ENCODE results near the gene RAB1A.
A peak's percentile ranks its signal among the peaks of the same experiment; 100 is the strongest.
"Not testable (repeated sequence)": the region's sequence is repeated elsewhere in the genome, so short reads cannot be mapped to it uniquely, and the experiment has no call there.

RAB1A gene

DNA sequence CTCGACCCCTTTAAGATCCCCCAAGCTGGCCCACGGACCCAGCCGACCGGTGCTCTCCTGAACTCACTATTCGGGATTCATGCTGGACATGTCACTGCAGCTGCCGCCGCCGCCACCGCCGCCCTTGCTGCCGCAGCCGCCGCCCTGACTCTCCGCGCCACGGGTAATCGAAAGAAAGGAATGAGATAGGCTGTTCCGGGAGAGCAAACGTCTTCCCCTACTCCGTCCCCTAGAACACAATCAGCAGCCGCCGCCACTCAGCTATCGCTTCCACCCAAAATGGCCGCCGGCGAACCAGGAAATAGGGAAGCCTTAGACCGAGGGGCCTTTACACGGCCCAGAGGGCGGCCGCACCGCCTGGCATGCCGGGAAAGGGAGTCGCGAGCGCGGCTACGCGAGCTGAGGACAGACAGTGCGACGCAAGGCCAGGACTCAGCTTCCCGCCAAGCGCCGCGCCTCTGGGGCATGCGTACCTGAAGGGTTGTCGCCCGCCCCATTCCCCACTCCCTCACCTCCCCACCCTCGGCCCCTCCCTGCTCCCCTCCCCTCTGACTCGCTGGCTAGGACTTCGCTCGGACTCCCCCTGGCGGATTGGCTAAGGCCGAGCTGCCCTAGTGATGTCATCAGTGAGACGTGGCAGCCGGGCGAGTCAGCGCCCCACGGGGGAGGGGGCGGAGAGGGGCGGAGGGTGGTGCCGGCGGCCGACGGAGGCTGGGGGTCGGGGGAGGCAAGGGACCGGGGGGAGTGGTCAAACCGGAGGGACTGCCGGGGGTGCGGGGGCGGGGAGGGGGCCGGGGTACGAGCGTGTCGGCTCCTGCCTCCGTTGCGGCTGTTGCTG, at the start of gene RAB1A:
RAB1A (minus strand) TSS at position 281 of the 838 bp plus-strand sequence; CDS start at position 90, 191 bp downstream.
- peak; percentile 98 for DNase-seq (ENCODE audit: low spot score)

DNA sequence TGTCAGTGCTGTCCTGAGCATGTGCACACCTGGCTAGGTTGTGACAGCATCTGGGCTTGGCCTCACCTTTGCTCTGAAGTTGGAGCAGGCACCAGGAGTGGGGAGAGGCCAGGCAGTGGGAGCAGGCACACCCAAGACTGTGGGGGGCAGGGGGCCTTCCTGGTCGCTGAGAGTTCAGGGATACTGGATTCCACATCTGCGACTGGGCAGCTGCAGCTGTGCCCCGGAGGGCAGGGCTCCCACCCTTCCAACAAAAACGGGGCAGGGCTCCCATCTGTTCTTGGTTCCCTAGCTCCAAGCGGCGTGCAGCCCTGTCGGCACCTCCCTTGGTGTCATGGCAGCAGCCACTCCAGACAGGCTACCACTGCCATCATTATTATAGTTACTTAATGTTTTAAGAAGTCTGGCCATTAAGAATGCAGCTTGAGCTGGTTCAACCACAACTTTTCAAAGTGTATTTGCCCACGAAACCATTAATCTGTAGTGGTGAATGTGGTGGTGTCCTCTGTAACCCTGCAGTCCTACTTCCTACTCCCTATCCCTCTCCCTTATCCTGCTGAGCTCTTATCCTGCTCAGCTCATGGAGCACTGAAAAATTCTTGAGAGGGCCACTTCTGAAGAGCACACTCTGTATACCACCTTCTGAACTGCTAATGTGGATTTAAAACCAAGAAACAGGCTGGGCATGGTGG, 48.0 kb upstream of the RAB1A start:
- DNase-seq (ENCODE audit: low spot score) = no peak

DNA sequence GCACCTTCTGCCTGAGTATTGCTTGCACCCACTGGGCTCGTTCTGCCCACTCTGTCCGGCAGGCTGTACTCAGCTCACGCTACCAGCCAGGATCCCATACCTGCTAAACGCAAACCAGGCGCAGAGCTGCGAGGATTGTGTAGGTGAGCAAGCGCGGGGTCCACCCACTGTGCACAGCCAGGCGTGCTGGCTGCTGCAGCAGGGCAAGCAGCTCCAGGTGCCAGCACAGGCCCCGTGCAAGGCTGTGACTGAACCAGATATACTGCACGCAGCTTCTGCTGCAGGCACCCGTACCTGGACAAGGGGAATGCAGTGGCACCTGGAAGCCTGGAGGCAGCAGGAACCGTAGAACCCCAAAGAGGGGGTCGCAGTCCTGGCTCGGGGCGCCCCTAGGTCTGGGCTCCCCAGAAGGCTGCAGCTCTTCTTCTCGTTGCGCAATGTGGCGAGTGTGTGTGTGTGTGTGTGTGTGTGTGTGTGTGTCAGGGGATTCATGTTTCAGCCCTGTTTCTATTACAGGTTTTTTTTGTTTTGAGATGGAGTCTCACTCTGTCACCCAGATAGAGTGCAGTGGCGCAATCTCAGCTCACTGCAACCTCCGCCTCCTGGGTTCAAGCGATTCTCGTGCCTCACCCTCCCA, 46.1 kb upstream of the RAB1A start:
- no peak for DNase-seq (ENCODE audit: low spot score)

DNA sequence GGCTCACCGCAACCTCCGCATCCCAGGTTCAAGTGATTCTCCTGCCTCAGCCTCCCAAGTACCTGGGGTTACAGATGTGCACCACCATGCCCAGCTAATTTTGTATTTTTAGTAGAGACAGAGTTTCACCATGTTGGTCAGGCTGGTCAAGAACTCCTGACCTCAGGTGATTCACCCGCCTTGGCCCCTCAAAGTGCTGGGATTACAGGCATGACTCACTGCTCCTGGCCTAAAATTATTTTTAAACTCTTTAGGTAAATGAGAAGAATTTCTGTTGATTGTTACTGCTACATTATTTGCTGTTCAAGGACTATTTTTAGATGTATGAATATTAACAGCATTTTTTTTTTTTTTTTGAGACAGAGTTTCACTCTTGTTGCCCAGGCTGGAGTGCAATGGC, 44.1 kb upstream of the RAB1A start:
- DNase-seq (ENCODE audit: low spot score) = not testable (repeated sequence)

DNA sequence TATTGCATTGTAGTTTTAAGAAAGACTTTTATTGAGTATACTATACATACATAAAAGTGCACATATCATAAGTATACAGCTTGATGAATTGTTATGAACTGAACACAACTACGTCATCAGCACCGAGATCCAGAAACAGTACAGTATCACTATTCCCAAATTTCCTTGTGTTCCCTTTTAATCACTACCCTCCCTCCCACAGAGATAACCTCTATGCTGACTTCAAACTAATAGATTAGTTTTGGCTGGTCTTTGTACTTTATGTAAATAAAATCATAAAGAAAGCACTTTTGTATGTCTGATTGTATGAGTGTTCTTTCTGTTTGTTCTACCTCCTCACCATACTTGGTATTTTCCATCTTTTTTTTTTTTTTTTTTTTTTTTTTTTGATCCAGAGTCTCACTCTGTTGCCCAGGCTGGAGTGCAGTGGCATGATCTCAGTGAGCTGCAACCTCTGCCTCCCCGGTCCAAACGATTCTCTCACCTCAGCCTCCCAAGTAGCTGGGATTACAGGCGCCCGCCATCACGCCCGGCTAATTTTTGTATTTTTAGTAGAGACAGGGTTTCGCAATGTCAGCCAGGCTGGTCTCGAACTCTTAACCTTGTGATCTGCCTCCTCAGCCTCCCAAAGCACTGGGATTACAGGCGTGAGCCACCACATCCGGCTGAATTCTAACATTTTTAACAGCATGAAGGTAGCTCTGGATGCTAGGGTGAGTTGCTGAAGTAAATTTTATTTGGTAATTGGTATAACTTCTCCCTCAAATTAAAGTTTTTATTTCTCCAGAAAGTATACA, 43.3 kb upstream of the RAB1A start:
- DNase-seq (ENCODE audit: low spot score) = no peak

DNA sequence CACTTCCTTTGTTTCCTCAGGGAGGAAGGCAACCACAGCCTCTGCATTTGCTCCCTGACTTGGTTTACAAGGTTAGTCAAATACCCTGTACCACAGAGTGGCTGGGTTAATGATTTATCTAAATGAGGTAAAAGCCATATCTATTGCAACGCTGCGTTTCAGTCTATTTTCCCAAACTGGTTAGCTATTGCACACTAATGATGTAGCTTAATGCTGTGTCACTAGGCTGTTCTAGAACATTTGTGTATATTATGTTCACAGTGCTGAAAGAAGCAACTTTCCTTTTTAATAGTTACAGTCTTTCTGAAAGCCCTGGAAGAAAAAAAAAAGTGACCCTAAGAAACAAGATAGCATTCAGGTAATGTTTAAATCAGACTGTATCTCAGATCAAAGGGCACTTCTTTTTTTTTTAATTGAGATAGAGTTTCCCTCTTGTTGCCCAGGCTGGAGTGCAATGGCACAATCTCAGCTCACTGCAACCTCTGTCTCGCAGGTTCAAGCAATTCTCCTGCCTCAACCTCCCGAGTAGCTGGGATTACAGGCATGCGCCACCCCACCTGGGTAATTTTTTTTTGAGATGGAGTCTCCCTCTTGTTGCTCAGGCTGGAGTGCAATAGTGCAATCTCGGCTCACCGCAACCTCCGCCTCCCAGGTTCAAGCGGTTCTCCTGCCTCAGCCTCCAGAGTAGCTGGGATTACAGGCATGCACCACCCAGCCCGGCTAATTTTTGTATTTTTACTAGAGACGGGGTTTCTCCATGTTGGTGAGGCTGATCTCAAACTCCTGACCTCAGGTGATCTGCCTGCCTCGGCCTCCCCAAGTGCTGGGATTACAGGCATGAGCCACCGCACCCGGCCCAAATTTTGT, 40.9 kb upstream of the RAB1A start:
- DNase-seq (ENCODE audit: low spot score) = not testable (repeated sequence)

DNA sequence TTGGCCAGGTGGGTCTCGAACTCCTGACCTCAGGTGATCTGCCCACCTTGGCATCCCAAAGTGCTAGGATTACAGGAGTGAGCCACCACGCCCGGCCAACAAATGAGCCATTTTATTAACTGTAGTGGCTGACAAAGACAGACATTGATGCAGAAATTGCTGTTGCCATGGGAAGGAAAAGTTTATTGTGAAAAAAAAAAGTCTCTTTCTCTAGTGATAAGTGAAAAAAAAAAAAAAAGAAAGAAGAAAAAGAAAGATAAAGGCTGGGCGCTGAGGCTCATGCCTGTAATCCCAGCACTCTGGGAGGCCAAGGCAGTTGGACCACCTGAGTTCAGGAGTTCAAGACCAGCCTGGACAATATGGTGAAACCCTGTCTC, 39.8 kb upstream of the RAB1A start:
- no peak for DNase-seq (ENCODE audit: low spot score)

DNA sequence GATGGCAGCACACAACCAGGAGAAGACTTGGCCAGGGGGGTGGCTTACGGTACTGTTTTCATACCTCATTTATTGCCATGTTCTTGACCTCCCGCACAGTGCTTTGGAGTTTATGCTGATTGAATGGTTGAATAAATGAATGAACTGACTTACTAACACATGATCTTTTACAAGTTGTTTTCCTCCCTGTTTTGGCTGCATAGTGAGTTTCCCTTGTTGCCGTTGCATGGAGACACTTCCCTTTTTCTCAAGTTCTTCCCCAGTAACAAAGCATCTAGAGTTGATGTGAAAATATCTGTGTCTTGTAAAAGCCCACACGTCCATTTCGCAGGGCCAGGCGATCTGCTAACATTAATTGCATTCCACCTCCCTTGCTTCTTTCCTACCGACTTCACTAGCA, 35.7 kb upstream of the RAB1A start:
- no peak for DNase-seq (ENCODE audit: low spot score)

DNA sequence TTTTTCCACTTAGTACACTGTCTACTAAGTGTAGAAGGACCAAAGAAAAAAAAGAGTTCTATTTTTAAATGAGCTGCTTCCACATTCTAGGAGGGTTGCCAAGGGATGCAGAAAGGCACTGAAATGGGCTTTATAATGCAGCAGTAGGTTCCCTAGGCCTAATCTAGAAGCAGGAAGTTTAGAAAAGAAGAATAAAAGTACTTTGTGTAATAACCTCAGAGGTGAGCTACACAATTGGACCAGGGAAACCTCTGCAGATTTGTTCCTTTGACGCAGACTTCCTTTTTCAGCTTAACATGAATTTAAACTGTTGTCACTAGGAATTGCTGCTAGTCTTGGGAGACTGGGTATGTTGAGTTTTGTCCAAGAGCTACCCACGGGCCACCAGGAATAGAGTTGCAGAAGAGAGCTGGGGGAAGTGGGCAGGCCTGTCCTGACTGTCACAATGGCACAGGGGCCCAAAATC, 34.6 kb upstream of the RAB1A start:
- DNase-seq (ENCODE audit: low spot score) = no peak

DNA sequence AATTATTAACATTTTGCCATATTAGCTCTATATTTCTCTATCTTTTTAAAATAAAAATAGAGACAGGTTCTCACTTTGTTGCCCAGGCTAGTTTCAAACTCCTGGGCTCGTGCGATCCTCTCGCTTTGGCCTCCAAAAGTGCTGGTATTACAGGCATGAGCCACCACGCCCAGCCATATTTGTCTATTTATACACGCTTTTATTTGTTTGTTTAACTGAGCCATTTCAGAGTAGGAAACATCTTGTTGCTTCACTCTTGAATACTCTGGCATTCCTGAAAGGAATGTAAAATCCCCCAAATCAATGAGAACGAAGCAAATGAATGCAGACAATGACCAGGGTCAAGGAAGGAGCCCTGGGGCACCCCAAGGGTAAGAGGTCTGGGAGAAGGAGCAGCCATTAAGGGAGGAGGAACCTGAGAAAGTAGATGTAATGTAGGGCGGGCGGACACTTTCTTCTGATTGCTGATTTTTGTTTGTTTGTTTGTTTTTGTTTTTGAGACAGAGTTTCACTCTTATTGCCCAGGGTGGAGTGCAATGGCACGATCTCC, 31.7 kb upstream of the RAB1A start:
- DNase-seq (ENCODE audit: low spot score) = no peak

DNA sequence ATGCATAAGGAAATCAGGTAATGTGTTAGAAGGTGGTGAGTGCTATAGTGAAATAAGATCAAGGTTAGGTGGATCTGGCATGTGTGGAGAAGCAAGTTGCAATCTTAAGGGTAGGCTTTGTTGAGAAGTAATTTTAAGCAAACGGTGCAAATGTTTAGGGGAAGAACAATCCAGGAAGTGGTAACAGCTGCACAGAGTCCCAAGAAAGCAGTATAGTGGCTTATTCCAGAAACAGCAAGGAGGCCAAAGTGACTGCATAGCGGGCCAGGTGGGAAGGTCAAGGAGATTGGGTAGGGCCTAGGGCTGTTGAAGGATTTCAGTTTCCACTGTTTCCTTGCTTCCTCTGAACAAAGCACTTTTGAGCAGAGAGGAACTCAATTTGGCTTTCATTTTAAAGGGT, 30.0 kb upstream of the RAB1A start:
- no peak for DNase-seq (ENCODE audit: low spot score)

DNA sequence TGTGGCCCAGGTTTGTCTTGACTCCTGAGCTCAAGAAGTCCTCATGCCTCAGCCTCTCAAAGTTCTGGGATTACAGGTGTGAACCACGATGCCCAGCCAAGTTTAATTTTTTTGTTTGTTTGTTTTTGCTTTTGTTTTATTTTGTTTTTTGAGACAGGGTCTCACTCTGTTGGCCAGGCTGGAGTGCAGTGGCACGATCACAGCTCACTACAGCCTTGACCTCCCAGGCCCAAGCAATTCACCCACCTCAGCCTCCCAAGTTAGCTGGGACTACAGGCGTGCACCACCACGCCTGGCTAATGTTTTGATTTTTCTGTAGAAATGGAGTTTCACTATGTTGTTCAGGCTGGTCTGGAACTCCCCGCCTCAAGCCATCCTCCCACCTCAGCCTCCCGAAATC, 29.4 kb upstream of the RAB1A start:
- DNase-seq (ENCODE audit: low spot score) = no peak

DNA sequence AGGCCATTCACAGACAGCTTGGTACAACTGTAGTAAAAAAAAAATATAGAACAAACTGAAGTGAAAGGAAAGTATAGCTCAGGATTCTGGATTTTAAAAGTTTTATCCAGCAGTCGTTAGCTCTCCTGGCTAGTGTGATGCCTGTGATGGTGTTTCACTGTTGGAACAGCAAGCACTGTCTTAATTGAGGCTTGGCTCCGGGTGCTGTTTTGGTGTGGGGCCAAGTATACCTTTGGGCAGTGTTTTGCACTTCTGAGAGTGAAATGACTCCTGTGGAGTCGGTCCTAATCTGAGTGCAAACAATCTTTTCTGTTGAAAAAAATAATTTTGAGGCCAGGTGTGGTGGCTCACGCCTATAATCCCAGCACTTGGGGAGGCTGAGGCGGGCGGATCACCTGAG, 28.7 kb upstream of the RAB1A start:
- no peak for DNase-seq (ENCODE audit: low spot score)

DNA sequence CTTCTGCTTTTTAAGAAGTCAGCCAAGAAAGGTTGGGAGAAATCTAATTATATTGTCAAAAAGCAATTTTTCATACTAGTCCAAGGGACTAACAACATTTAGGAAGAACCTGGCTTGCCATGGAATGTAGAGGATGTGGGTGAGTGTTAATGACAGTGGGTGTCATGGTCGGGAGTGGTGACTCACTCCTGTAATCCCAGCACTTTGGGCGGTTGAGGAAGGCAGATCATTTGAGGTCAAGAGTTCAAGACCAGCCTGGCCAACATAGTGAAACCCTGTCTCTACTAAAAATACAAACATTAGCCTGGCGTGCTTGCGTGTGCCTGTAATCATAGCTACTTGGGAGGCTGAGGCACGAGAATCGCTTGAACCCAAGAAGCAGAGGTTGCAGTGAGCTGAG, 27.9 kb upstream of the RAB1A start:
- DNase-seq (ENCODE audit: low spot score) = not testable (repeated sequence)

DNA sequence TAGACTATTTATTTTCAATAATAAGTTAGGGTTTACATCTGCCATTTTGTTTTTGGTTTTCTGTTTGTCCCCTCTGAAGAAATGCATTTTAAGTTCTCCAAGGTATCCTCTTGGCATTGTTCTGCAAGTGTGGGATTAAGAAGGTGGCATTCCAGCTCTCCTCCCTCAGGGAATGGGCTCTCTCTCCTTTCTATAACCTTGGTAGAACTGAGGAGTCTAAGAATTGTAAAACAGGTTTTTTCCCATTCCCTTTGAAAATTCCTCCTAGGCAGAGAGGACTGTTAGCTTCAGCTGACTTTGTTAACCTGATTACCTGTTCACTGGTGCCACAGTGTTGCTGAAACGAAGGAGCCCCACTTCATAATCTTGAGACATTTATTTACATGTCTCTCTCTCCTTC, 26.1 kb upstream of the RAB1A start:
- no peak for DNase-seq (ENCODE audit: low spot score)

DNA sequence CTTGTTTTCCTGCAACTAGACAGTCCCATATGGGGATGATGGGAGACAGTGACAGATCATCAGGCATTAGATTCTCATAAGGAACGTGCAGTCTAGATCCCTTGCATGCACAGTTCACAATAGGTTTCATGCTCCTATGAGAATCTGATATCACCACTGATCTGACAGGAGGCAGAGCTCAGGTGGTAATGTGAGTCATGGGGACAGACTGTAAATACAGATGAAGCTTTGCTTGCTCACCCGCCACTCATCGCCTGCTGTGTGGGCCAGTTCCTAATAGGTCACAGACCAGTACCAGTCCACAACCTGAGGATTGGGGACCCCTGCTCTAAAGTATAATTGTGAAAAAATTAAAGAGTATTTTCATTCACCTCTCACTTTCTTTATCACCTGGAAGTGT, 23.6 kb upstream of the RAB1A start:
- no peak for DNase-seq (ENCODE audit: low spot score)

DNA sequence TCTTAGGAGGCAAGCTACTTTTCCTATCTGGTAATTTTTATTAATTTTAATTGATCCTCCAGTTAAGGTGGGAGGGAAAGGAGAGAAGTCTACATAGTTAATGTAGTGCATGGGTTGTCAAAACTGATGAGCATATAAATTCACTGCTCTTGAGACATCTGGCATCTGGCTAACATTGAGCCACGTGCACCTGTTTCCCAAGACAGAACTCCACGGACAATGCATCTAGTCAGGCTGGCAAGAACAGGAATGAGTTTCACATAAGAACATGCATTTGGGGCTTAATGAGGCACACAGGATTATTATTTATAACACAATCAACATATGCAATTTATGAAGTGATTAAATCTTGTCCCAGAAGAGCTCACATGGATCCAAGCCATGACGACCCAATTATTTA, 16.2 kb upstream of the RAB1A start:
- DNase-seq (ENCODE audit: low spot score) = no peak

DNA sequence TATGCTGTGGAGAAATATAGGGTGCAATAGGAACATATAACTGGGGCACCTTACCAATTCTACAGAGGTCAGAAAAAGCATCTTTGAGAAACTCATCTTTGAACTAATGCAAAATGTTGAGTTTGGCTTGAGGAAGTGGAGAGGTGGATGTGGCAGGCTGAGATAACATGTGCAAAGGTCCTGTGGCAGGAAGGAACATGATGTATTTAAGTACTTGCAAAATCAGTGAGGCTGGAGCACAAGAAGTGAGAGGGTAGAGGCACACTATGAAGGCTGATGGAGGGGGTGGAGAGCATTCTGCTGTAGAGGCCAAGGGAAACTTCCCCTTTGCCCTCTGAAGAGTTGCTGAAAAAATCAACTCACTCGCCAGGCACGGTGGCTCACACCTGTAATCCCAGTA, 14.7 kb upstream of the RAB1A start:
- no peak for DNase-seq (ENCODE audit: low spot score)

DNA sequence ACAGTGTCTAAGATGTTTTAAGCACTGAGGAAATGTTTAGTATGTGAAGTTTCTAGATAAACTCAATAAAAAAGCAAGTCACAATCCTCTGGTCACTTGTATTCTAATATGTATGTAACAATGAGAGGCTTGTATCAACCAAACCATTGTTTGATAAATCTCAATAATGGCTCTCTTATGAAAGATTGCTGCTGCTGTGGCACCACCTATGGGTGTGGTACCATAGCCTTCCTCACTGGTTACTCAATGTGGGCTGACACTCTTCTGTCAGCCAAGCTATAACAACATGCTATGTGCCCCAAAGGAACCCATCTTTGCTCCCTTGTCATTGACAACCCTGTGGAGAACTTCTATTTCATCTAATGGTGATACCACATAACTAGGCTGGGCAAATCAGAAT, 12.6 kb upstream of the RAB1A start:
- no peak for DNase-seq (ENCODE audit: low spot score)

DNA sequence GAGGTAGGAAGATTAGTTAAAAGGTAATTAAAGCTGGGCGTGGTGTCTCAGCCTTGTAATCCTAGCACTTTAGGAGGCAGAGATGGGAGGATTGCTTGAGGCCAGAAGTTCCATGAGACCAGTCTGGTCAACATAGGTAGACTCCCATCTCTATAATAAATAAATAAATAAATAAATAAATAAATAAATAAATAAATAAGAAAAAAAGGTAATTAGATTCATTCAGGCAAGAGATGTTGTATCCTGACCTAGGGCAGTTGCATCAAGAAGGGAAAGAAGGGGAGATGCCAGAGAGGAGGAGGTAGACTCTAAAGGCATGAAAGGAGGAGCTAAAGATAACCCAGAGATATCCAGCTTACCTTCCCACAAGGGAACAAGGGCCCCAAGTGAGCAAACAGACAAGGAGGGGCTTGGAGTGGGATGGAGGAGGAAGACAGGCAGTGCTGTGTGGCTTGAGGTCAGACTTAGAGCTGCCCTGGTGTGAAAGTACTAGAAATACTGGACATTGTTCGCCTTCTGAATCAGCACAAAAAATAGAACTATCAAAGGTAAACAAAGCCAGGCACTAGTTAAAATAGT, 7.4 kb upstream of the RAB1A start:
- no peak for DNase-seq (ENCODE audit: low spot score)

DNA sequence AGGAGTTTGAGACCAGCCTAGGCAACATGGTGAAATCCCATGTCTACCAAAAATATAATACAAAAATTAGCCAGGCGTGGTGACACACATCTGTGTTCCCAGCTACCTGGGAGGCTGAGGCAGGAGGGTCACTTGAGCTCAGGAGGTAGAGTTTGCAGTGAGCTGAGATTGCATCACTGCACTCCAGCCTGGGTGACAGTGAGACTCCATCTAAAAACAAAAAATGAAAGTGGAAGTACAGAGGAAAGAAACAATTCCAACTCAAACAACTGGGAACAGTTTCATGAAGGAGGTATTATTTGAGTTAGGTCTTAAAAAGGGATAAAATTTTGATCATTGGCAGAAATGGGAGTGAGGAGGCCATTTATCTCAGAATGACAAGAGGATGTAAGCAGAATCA, 6.3 kb upstream of the RAB1A start:
- no peak for DNase-seq (ENCODE audit: low spot score)

All from AG08395 (cell line).